ENCODE results near the gene HS1BP3. TPM values are rescaled to one million over a fixed set of nuclear protein-coding genes. Genes with fewer than 3 reads are reported as not detected.

Gene HS1BP3
- total RNA-seq, 2 experiments from 2014 or later: 8.8 to 10.1 TPM

GRCh38 chr2:20583425-20583881 lies 67.4 kb downstream of the HS1BP3 start:
- DNase-seq (no peak), ATAC-seq (ENCODE audit: poor library complexity) (no peak)
- POLR2A ChIA-PET: no interaction called here
- H3K9me3 Mint-ChIP-seq: no peaks in the 10 kb centered on the region
- no peak overlapping the region for H3K4me3 Mint-ChIP-seq
- intact Hi-C loops (cut with DNase I, micrococcal nuclease): no loop called here
- no peak overlapping the region for H3K27ac Mint-ChIP-seq
- H3K9me3 ChIP-seq (ENCODE audit: control insufficient read depth in 1 of 2, insufficient read depth in 1 of 2, low read length in 2 of 2): peaks cover 6 to 15% of the 10 kb centered on the region in 2 experiments
- no peak overlapping the region for H3K27ac ChIP-seq (ENCODE audit: low read depth in 1 of 2, low read length in 2 of 2)
- no peaks in the 10 kb centered on the region for H3K36me3 ChIP-seq (ENCODE audit: insufficient read depth, low read length)
- no peak overlapping the region for H3K4me3 ChIP-seq (ENCODE audit: low read length)
- no peaks in the 10 kb centered on the region for H3K27me3 Mint-ChIP-seq
- no peaks in the 10 kb centered on the region for H3K36me3 Mint-ChIP-seq (ENCODE audit: low read depth)
- no peaks in the 10 kb centered on the region for H3K4me1 ChIP-seq (ENCODE audit: insufficient read depth, low read length)
- CTCF ChIA-PET: no interaction called here
- no peaks in the 10 kb centered on the region for H3K4me1 Mint-ChIP-seq (ENCODE audit: low read depth)
- TF ChIP-seq CTCF (IDR thresholded peaks at IDR 0.05): no peak
- no peaks in the 10 kb centered on the region for H3K27me3 ChIP-seq (ENCODE audit: control insufficient read depth in 1 of 2, insufficient read depth in 2 of 2, low read length in 2 of 2)

- Histone ChIP-seq H3K27me3 (ENCODE audit: control insufficient read depth in 1 of 2, insufficient read depth in 2 of 2, low read length in 2 of 2) (no peaks in the 10 kb centered on the region), H3K27ac (ENCODE audit: low read depth in 1 of 2, low read length in 2 of 2) (no peak overlapping the region), H3K9me3 (ENCODE audit: control insufficient read depth in 1 of 2, insufficient read depth in 1 of 2, low read length in 2 of 2) (peaks cover 6 to 15% of the 10 kb centered on the region in 2 experiments), H3K4me1 (ENCODE audit: insufficient read depth, low read length) (no peaks in the 10 kb centered on the region), H3K36me3 (ENCODE audit: insufficient read depth, low read length) (no peaks in the 10 kb centered on the region), H3K4me3 (ENCODE audit: low read length) (no peak overlapping the region)
- no peaks in the 10 kb centered on the region for H3K27me3 Mint-ChIP-seq
- DNase-seq: no peak
- ChIA-PET CTCF (no interaction called here), POLR2A (no interaction called here)
- H3K9me3 Mint-ChIP-seq: no peaks in the 10 kb centered on the region
- H3K27ac Mint-ChIP-seq: no peak overlapping the region
- no peaks in the 10 kb centered on the region for H3K36me3 Mint-ChIP-seq (ENCODE audit: low read depth)
- no peaks in the 10 kb centered on the region for H3K4me1 Mint-ChIP-seq (ENCODE audit: low read depth)
- intact Hi-C loops (cut with DNase I, micrococcal nuclease): no loop called here
- H3K4me3 Mint-ChIP-seq: no peak overlapping the region
- TF ChIP-seq CTCF (IDR thresholded peaks at IDR 0.05): no peak
- no peak for ATAC-seq (ENCODE audit: poor library complexity)
Measured at GRCh38 chr2:20582600-20583221, 68.2 kb downstream of the HS1BP3 start.

- ATAC-seq (ENCODE audit: poor library complexity) (no peak), DNase-seq (no peak)
- CTCF ChIA-PET: no interaction called here
- TF ChIP-seq CTCF (IDR thresholded peaks at IDR 0.05): no peak
- Histone ChIP-seq H3K9me3 (ENCODE audit: control insufficient read depth in 1 of 2, insufficient read depth in 1 of 2, low read length in 2 of 2) (peaks cover 6 to 15% of the 10 kb centered on the region in 2 experiments), H3K4me3 (ENCODE audit: low read length) (no peak overlapping the region), H3K27me3 (ENCODE audit: control insufficient read depth in 1 of 2, insufficient read depth in 2 of 2, low read length in 2 of 2) (no peaks in the 10 kb centered on the region), H3K4me1 (ENCODE audit: insufficient read depth, low read length) (peaks cover 17% of the 10 kb centered on the region), H3K27ac (ENCODE audit: low read depth in 1 of 2, low read length in 2 of 2) (no peak overlapping the region), H3K36me3 (ENCODE audit: insufficient read depth, low read length) (no peaks in the 10 kb centered on the region)
- H3K27ac Mint-ChIP-seq: no peak overlapping the region
- H3K4me3 Mint-ChIP-seq: no peak overlapping the region
- intact Hi-C loops (cut with DNase I, micrococcal nuclease): no loop called here
- peaks cover 5% of the 10 kb centered on the region for H3K36me3 Mint-ChIP-seq (ENCODE audit: low read depth)
- H3K27me3 Mint-ChIP-seq: no peaks in the 10 kb centered on the region
- H3K4me1 Mint-ChIP-seq (ENCODE audit: low read depth): peaks cover 11% of the 10 kb centered on the region
- POLR2A ChIA-PET: no interaction called here
- no peaks in the 10 kb centered on the region for H3K9me3 Mint-ChIP-seq
Measured at GRCh38 chr2:20580690-20581437, 70.0 kb downstream of the HS1BP3 start.

Measured in CD4-positive, alpha-beta T cell (primary cell).